Suppressor macrophage treated with lipopolysaccharide for 4 hours (primary cell): ENCODE measurements around the gene VWC2.
"Not testable (repeated sequence)": the region's sequence is repeated elsewhere in the genome, so short reads cannot be mapped to it uniquely, and the experiment has no call there.

Experiments used
- DNase-seq: peaks from one replicate; pipeline ENCODE4 v3.0.0-alpha.2; 2020

VWC2 gene

DNA sequence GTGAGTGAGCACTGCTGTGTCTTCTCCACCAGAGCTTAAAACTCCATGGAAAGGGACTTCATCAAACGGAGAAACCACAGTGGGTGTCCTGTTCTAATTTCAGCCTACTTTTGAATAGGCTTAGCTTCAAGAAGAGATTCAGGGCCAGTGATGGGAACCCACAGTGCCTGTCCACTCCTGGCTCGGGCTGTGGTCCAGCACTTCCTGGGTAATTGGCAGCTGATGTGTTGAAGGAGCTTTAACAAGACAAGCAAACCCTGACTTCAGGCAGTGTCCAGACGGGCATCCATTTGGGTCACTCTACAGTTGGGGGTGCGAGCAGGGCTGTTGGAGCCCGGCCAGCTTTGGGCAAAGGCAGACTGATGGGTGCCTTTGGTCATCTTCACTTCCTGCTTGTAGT is 14.5 kb downstream of the VWC2 start:
- DNase-seq = no peak

DNA sequence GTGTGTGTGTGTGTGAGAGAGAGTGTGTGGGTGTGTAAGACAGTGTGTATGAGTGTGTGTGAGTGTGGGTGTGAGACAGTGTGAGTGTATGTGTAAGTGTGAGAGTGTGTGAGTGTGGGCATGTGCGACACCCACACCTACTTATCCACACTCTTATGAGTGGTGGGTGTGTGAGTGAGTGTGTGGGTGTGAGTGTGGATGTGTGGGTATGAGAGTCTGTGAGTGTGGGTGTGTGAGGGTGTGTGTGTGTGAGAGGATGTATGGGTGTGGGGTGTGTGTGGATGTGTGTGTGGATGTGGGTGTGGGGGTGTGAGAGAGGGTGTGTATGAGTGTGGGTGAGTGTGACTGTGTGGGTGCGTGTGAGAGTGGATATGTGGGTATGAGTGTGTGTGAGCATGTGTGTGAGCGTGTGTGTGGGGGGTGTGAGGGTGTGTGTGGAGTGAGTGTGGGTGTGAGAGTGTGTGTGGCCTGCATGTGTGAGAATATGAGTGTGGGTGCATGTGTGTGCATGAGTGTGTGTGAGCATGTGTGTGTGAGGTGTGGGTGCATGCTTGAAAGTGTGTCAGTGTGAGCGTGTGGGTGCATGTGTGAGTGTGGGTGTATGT is 15.1 kb downstream of the VWC2 start:
- no peak for DNase-seq

DNA sequence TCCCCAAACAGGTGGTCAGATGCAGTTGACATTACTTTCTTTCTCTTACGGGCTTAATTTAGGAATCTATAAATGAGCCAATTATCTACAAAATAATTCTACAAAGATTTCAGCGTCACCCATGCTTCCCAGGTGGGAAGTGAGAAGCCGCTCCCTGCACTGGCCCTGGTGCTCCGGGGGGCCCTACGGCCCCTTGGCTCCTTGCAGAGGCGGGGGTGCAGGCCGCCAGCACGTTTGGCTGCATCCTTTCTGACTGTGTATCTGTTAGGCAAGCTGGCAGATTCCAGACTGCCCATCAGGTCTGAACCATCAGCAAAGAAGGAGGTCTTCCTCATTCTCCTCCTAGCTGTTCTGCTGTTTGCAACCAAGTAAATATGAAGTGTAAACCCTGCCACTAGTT is 16.3 kb downstream of the VWC2 start:
- no peak for DNase-seq

DNA sequence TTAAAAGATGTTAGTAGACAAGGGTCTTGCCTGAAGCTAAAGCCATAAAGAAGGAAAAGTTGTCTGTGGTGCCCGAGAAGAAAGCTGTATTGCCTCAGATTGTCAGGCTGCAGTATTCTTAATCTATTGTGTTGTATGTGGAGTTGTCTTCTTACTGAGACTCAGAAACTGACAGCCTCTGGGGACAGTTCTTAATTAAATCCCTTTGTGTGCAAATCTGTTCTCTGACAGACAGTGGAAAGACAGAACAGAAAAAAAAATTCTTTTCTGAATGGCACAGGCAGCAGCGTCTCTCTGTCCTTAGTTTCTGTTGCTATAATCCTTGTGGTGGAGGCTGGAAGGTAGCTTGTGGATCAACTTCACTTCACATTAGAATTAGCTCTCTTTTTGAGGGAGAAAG is 16.8 kb downstream of the VWC2 start:
- no peak for DNase-seq

DNA sequence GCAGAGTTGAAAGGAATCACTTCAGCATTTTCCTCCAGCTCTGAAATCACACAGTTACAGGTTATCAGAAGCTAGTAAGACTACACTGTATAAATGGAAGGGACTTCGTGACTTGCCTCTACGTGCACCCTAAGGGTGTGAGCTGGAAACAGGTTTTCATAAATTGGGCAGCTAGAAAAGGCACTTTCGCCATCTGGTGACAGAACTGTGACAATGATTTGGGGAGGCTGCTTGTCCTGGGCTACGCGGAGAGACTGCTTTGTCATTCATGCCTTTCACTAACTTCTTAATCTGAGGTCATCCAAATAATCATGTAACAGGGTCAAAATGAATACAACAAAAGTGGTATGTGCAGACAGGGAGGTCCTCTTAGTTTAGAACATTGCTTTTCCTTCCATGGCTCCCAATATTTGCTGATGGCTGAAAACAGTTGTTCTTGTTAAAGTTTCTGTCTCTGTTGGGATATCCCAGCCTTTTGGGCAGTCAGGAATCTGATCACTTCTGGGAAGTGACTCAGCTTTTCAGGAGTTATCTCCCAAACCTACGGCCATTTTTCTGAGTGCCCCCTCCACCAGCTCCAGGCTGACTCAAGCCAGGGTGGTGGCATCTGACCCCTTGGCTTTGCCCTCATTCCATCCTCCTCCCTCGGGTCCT is 17.8 kb downstream of the VWC2 start:
- peak; percentile 12 for DNase-seq

DNA sequence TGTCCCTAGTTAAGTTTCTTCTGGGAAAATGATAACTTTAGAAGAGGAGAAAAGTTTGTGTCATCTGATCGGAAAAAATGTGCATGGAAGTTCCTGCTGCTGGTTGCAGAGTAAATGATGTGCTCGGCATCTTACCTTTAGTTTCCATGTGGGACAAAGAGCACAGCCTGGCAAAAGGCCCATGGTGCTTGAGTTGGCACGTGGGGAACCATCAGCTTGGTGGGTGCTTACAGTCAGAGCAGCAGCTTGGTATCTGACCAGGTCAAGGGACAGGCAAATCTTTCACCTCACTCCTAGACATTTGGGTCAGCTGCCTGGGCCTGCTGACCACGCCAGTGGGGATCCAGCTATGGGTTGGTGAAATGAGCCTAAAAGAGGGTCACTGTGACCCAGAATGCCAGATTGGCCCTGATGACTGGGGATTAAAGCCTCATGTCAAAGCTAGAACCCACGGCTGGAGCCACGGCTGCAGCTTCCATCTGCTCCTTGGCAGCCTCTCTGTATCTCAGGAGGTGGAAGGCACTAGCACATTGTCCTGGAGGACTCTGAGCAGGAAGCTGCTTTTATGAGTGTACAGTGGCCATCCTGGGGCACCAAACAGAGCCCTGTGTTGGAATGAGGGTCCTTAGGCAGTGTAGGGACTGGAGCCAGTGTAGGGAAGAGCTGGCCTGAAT is 24.7 kb downstream of the VWC2 start:
- no peak for DNase-seq

DNA sequence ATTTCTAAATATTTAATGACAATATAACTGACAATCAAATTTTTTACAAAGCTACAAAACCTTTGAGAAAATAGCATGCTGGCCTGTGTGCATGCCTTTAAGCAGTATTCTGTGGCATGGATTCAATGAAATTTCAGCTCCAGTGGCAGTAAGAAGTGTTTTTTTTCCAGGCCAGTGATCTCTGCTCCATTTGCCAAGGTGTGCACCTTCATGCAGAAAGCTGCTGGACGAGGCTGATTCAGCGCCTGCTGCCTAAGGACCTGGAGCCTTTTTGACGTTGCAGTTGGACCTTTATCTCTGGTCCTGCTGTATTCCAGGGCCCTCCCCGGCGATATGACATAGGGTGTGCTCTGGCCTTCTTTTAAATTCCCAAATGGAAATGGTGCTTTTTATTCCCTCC is 26.6 kb downstream of the VWC2 start:
- no peak for DNase-seq

DNA sequence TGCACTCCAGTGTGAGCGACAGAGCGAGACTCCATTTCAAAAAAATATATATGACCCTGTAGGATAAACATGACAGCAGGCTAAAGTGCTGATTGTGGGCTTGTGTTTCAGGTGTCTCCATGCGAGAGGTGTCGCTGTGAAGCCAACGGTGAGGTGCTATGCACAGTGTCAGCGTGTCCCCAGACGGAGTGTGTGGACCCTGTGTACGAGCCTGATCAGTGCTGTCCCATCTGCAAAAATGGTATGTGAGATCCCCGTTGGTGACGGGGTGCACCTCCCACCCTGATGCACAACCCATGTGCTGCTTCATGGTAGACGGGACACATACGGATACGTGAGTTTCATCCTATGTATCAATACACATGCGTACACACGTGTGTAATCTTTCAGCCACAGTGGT is 29.2 kb downstream of the VWC2 start:
- DNase-seq = no peak

DNA sequence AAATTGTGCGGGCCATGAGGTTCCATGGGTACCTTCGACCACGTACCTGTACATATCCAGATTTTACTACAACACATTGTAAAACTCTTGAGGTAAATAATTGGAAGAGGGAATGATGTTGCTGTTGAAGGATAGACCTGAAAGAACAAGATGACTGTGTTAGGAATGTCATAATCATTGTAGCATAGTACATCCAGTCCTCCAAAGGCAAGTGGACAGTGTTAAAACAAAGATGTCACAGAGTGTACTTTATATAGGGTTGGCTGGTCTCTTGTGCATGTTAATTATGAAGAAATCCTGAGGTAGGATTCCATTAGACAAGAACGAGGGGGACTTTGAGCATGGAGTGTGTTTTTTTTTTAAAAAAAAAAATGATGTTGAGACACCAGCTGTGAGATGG is 30.4 kb downstream of the VWC2 start:
- DNase-seq = no peak

DNA sequence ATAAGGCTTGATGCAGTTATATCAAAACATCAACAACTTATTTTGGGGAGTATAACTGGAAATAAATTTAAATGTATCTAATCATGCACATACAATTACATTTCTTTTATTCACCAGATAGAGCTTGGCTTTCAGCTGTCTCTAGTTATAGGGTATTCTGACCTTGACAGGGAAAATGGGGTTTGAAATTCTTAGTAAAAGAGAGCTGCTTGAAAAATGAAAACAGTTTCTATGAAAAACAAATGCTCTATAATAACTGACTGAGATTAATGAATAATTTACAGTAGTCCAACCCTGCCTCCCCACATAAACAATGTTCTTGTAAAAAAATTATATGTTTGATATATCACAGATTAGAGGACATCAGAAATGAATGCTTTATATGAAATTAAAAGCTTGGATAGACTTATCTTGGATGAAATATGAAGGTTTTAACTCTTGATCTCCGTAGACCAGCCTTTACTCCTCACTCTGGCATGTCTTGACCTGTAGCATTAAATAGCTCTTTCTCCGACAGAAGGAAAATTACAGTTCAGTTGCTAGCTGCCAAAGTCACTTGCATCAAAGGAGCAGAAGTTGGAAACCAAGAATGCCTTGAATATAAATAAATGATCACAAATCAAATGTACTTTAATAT is 32.1 kb downstream of the VWC2 start:
- no peak for DNase-seq

DNA sequence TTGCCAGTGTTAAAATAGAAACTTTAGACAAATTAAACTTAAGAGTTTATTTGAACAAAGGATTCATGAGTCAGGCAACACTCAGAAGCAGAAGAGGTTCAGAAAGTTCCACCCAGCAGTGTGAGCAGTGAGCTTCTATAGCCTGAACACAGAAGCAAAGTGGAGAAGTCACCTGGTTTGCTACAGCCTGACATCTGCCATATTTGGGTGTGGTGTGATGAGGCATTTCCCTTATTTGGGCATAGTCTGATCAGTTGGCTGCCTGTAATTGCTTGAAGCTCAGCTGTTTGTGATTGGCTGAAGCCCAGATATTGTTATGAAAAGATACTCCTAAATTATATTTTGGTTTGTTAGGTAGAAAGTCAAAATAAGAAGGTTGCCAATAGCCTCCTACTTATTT is 39.1 kb downstream of the VWC2 start:
- no peak for DNase-seq

DNA sequence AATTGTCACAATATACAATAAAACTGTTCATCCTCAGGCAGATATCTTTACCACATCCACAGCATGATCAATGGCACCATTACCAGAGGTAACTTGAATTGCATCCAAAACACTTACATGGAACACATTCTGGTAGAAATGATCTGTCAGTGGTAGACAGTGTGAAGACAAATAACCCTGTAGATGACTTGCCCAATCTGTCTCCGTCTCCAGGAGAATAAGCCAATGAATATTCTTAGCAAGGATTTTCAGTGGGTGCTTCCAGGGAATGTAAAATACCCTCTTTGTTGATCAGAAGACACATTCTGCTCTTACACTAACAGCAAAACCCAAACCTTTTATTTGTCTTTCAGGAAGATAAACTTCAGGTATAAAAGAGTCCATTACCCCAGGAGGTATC is 43.8 kb downstream of the VWC2 start:
- DNase-seq = no peak

DNA sequence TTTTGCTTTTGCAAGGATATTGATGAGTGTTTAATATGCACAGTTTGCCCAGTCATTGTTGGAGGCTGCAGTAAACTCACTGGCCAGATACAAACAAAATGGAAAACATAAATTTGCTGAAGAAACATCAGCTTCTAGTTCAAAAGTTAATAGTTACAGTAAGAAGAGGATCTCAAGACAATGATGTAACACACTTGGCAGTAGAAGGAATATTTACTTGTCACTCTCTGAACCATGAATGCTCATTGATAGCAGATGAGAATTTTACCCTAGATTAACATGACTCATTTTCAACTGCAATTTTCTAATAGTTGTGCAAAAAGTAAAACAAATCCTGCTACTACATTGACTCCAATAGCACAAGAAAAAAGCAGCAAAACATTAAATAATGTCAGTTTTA is 47.7 kb downstream of the VWC2 start:
- DNase-seq = no peak

DNA sequence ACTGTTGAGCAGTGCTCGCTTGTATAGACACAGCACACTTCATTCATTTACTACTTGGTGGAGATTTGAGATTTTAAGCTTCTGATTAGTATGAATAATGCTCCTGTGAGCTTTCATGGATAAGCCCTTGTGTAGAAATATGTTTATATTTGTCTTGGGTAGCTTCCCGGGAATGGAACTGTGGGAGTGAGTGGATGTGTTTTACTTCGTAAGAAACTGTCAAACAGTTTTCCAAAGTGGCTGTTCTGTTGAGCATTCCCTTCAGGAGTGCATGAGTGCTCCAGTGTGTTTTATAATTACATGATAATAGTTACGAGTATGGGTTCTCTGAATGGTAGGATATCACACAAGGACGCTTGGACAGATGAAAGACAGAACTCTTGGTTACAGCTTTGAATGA is 49.4 kb downstream of the VWC2 start:
- DNase-seq = no peak

DNA sequence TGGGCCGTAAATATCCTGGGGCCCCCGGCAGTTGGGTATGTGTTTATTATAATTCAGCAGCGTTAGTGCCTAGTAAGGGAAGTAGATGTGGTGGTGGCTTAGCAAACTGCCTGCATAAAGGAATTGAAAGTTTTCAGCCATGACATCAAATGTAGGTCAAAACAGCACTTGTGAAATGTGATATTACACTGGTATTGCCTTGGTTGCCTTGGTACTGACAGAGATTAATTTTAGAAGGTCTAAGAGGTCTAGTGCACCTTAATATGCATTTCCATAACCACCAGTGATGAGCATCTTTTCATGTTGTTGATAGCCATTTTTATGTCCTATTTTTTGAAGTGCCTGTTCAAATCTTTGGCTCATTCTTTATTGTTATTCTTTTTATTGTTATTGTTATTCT is 50.1 kb downstream of the VWC2 start:
- DNase-seq = no peak

DNA sequence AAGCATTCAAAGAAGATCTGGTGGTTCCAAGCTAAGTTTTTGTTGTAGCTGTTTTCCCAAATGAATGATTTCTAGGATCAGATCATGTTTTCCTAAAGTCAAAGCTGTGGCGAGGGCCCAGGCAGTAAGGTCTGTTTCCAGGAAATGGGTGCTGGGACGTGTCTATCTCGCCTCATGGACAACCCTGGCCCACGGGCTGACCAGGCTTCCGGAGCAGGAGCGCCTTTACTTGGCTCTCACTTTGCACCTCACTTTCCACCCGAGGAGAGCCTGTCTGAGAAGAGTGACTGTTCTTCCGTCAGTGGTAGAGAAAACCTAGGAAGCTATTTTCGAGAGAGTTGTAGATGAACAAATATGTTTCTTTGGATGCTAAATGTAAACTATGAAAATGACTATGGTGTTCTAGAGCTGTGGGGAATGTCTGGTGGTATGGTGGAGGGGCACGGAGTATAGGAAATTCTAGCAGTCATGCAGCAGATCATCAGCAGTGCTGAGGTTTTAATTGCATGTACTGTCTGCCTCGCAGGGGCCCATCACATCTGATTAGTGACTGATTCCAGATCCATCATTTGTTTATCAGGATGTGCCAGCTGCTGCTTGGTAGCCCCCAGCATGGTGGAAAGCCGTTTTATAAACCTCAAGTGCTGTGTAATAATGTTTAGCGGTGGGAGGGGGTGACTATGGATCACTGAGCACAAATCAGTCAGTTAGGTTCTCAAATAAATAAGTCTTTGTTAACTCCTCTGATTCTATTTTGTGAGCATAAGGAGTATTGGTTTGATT is 66.6 kb downstream of the VWC2 start:
- DNase-seq = no peak

DNA sequence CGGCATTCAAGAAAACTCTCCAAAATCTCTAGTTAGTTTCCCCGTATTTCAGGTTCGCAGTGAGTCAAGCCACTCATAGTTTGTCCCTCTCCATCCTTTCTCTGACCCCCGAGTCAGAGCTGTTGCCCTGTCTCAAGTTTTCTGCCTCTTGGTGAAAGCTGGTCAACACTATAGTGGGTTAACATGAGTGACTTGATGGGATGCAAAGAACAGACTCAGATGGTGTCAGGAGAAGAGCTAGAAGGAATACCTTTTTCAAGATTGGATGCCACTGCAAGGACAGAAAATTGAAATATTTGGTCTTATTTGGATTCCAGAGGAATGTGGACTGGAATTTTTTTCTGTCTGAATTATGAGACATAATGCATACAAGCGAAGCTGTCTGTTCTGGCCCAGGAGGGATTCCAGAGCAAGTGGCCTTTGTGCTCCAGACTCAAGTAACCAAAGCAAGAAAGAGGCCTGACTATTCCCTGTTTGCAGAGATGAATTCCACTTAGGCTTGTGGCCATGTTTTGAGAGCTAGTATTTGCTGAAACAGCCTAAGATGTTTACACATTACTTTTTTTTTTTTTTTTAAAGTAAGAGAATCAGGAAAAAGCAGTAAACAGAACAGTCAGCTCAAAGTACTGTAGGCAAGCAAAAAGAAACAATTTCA is 67.4 kb downstream of the VWC2 start:
- no peak for DNase-seq

DNA sequence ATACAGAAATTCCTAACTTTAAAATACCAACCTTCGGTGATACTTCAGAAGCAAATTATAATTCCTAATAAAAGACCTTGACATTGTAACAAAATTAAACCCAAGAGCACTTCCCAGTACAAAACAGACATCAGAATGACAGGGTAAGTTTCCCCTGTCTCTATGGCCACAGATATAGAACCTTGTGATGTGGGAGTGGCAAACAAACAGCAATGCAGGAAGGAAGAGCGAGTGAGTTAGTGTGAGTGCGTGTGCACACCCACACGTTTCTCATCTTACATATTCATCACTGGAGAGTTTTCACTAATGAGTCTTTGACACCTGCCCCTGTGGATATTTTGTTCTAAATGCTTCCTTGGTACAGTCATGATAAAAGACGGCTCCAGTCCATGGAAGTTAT is 72.2 kb downstream of the VWC2 start:
- no peak for DNase-seq

DNA sequence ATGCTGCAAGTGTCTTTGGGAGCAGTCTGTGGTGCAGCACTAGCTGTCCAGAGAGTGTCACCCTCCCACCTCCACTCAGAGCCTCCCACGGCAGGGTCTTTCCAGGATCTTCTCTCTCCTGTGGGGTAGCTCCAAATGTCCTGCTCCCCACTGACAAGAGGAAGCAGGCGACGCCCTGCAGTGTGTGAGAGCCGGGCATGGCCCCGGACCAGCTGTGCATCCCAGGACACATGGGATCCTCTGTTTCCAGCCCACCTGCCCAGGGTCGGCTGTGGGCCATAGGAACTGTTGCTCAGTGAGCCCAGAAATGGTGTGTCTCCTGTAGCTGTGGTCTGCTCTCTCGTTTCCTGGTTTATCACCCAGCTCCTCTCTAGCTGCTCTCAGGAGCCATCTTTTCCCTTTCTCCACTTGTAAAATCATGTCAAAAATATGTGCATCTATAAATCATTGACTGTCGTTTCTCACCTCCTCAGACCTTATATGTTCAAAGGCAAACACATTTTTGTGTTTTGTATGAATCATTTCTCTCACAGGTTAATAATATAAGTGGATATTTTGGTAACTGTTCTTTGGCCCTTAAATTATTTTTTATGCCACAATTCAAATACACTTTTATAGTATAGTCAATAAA is 74.9 kb downstream of the VWC2 start:
- no peak for DNase-seq

DNA sequence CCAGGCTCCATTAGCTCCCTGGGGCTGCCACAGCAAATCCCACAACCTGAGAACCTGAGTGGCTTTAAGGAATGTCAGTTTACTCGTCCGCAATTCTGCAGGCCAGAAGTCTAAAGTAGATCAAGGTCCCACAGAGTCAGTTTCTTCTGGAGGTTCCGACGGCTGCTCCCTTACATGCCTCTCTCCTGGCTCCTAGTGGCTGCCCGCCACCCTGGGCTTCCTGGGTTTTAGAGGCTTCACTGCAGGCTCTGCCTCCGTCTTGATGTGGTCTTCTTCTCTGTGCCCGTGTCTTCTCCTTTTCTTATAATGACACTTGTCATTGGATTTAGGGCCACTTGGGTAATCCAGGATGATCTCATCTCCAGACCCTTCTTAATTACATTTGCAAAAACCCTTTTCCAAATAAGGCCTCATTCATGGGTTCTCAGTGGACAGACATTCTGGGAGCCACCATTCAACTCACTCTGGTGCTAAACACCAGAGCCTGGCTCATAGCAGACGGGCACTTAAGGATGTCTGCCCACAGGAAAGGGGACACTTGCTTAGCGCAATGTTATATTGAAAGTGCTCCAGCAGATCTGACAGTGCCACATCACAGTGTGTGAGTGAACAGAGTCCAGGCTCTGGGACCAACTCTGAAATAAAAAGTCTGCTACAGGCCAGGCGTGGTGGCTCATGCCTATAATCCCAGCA is 77.6 kb downstream of the VWC2 start:
- no peak for DNase-seq

DNA sequence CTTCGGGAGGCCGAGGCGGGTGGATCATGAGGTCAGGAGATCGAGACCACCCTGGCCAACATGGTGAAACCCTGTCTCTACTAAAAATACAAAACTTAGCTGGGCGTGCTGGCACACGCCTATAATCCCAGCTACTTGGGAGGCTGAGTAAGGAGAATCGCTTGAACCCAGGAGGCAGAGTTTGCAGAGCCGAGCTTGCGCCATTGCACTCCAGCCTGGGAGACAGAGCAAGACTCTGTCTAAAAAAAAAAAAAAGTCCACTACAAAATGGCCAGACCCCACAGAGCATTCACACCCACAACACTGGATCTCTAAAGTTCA is 78.1 kb downstream of the VWC2 start:
- DNase-seq = not testable (repeated sequence)
